Kidney (tissue), 14 donors: ENCODE data around the gene KLHL3. TPM values are rescaled to one million over a fixed set of nuclear protein-coding genes. Genes with fewer than 3 reads are reported as not detected.

Experiments used
- DNase-seq, 5 donors: peaks; one replicate each; pipeline ENCODE4 v3.0.0-alpha.2; 2013 to 2020
- FAIRE-seq: peaks from 2 replicates; lab custom pipeline; 2012; peaks lifted over from hg19 to GRCh38; lab: Jason Lieb, UNC
- H3K27ac ChIP-seq, 2 donors: one replicate each; pipeline ENCODE4 v1.7.0; 2013; ENCODE audit warnings: low read depth in 2 of 2, low read length in 2 of 2, inconsistent platforms in 1 of 2
- H3K27me3 ChIP-seq: one replicate; pipeline ENCODE4 v1.7.1; 2013; ENCODE audit warnings: low read length, inconsistent platforms; ENCODE audit not compliant: control insufficient read depth, insufficient read depth
- H3K36me3 ChIP-seq, 3 donors: one replicate each; pipeline versions ENCODE4 v1.7.0 to v1.7.1; 2013; ENCODE audit warnings: low read length in 3 of 3, control low read depth in 1 of 3, inconsistent platforms in 1 of 3; ENCODE audit not compliant: insufficient read depth in 3 of 3, control insufficient read depth in 2 of 3
- H3K4me1 ChIP-seq, 3 donors: one replicate each; pipeline versions ENCODE4 v1.7.0 to v1.7.1; 2013; ENCODE audit warnings: low read length in 3 of 3, inconsistent platforms in 1 of 3, low read depth in 1 of 3; ENCODE audit not compliant: control insufficient read depth in 2 of 3, insufficient read depth in 2 of 3
- H3K4me3 ChIP-seq, 3 donors: one replicate each; pipeline versions ENCODE4 v1.7.0 to v1.8.1; 2013; ENCODE audit warnings: low read length in 3 of 3, control low read depth in 1 of 3, inconsistent platforms in 1 of 3
- H3K9ac ChIP-seq, 3 donors: one replicate each; pipeline versions ENCODE4 v1.7.0 to v1.7.1; 2013; ENCODE audit warnings: low read length in 3 of 3, control low read depth in 1 of 3, inconsistent platforms in 1 of 3
- H3K9me3 ChIP-seq, 3 donors: one replicate each; pipeline versions ENCODE4 v1.7.0 to v1.7.1; 2013; ENCODE audit warnings: low read length in 3 of 3, control low read depth in 1 of 3, inconsistent platforms in 1 of 3; ENCODE audit not compliant: control insufficient read depth in 2 of 3, insufficient read depth in 1 of 3
- intact Hi-C: fragments of 100-400 bp; cut with DNase I; formaldehyde crosslinking; loops from one replicate; pipeline ENCODE4 v1.11.1; 2022
- polyA plus RNA-seq: library from polyadenylated mRNA; stranded (reverse); fragments of 350-450 nt; fragmentation: Illumina TruSeq; extraction: RNeasy Lipid Tissue Mini Kit (QIAGEN cat#74804); gene quantifications from one replicate; pipeline ENCODE4 v1.2.3, GENCODE V29; 2014; ENCODE audit warnings: low read depth, low replicate concordance; ENCODE audit not compliant: insufficient read depth
- total RNA-seq: library from RNA; stranded (reverse); fragmentation: NEBNext Ultra II Directional; extraction: Animal tissue kit (Norgen Biotek cat#: 25700); gene quantifications from one replicate; pipeline ENCODE4 v1.2.1, GENCODE V29; 2021
- TF ChIP-seq, protein P1 (sequence below): IDR thresholded peaks from 3 replicates; pipeline ENCODE4 v1.5.1; 2012; ENCODE audit warnings: mild to moderate bottlenecking, moderate library complexity, borderline replicate concordance; ENCODE audit not compliant: insufficient read depth; ENCODE audit errors: extremely low read depth
- donor health status: control.
- donor health status: control.
- donor health status: control.
- donor health status: control.
- donor health status: control.
- donor health status: DM: yes; HTN: yes; CAD: no.
- donor health status: Normal renal cell carcinoma (clear cell type).

KLHL3 gene
- total and polyA plus RNA-seq, 2 donors from 2014 or later = 8.6 to 15.0 TPM

DNA sequence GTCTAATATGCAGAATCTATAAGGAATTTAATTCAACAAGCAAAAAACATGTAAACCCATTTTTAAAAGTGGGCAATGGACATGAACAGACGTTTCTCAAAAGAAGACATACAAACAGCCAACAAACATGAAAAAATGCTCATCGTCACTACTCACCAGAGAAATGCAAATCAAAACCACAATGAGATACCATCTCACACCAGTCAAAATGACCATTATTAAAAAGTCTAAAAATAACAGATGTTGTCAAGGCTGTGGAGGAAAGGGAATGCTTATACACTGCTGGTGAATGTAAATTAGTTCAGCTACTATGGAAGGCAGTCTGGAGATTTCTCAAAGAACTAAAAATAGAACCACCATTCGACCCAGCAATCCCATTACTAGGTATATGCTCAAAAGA, 3.1 kb upstream of the KLHL3 start:
- Histone ChIP-seq H3K9ac (no peak overlapping the region), H3K4me1 (peaks cover 0 to 14% (median 2%) of the 10 kb centered on the region in 3 donors), H3K27me3 (no peaks in the 10 kb centered on the region), H3K4me3 (no peak overlapping the region), H3K36me3 (no peaks in the 10 kb centered on the region), H3K27ac (no peak overlapping the region), H3K9me3 (peaks cover 0 to 4% (median 0%) of the 10 kb centered on the region in 3 donors)
- TF ChIP-seq, protein P1, sequence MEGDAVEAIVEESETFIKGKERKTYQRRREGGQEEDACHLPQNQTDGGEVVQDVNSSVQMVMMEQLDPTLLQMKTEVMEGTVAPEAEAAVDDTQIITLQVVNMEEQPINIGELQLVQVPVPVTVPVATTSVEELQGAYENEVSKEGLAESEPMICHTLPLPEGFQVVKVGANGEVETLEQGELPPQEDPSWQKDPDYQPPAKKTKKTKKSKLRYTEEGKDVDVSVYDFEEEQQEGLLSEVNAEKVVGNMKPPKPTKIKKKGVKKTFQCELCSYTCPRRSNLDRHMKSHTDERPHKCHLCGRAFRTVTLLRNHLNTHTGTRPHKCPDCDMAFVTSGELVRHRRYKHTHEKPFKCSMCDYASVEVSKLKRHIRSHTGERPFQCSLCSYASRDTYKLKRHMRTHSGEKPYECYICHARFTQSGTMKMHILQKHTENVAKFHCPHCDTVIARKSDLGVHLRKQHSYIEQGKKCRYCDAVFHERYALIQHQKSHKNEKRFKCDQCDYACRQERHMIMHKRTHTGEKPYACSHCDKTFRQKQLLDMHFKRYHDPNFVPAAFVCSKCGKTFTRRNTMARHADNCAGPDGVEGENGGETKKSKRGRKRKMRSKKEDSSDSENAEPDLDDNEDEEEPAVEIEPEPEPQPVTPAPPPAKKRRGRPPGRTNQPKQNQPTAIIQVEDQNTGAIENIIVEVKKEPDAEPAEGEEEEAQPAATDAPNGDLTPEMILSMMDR = no peak
- FAIRE-seq = no peak
- intact Hi-C loops = no loop called here
- DNase-seq = no peak

DNA sequence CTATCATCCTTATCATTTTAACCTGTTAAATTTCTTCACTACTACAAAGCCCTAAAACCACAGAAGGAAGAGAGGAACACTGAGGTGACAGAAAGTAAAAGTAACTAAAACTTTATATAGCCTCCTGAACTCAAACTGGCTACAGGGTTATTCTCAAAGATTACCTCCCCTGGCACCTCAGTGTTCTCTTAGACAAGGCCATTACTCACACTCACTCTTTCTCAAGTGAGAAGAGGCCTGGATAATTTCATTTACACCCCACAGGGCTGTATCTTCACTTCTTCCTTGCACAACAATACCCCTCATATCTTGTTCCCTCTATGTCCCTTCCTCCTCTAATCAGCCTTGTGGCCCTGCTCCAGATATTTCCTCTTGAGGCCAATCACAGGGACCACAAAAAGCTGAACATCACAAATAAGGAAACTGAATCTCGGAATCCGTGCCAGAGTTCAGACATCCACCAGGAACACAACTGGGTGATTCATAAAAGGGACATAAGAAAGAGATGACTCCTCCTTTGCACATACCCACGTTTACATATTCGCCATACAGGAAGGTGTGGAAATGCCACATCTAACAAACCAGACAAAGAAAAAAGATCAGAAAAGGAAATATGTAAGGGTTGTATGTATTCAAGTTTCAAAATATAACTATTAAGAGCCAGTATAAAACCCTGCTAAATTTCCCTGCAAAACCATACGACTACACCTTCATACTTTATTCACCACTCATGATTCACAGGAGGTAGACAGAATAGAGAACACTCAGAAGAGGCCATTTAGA, 1.7 kb upstream of the KLHL3 start:
- peak in 1 of 5 donors; percentile 19 for DNase-seq
- no peak overlapping the region for H3K27ac ChIP-seq
- H3K27me3 ChIP-seq = no peaks in the 10 kb centered on the region
- no peak for FAIRE-seq
- H3K4me3 ChIP-seq = no peak overlapping the region
- TF ChIP-seq, protein P1 = no peak
- H3K36me3 ChIP-seq = no peaks in the 10 kb centered on the region
- H3K4me1 ChIP-seq = peaks cover 0 to 14% (median 2%) of the 10 kb centered on the region in 3 donors
- H3K9ac ChIP-seq = no peak overlapping the region
- intact Hi-C loops = no loop called here
- peaks cover 0 to 4% (median 0%) of the 10 kb centered on the region in 3 donors for H3K9me3 ChIP-seq

DNA sequence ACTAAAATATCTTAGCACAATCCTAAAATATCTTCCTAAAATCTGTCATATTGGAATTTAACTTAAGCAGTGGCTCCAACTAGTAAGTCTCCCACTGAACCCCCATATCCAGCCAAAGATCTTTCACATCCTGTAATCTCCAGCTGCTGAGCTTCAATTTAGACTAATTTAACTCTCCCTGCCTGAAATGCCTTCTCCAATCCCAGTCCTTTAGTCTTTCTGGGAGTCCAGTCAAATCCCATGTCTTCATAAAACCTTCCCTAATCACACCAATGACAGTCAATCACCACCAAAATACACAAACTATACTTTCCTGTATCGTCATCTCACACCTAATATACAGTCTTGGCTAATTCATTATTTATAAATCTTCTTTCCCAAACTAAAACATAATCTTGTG, 607 bp upstream of the KLHL3 start:
- Histone ChIP-seq H3K4me3 (peak overlapping the region in 2 of 3 donors; percentile 68 to 76), H3K9ac (peak overlapping the region in 1 of 3 donors; percentile 75), H3K9me3 (peaks cover 0 to 4% (median 0%) of the 10 kb centered on the region in 3 donors), H3K4me1 (peaks cover 0 to 14% (median 2%) of the 10 kb centered on the region in 3 donors), H3K27me3 (no peaks in the 10 kb centered on the region), H3K36me3 (no peaks in the 10 kb centered on the region), H3K27ac (peak overlapping the region; percentile 59 to 79)
- intact Hi-C loops = no loop called here
- FAIRE-seq = no peak
- peak in 1 of 5 donors; percentile 64 for DNase-seq
- TF ChIP-seq, protein P1 = no peak
